PC-9 (cell line): ENCODE measurements around the gene PDE11A.

Source experiments
- EZH2 ChIP-seq: fragments of 200-600 bp; sonication (generic); IDR thresholded peaks from 2 replicates; pipeline ENCODE4 v1.8.0; 2017; ENCODE audit warnings: antibody characterized with exemption, low read depth
- TF ChIP-seq, protein P1 (sequence below): fragments of 200-600 bp; sonication (generic); conservative IDR thresholded peaks from 2 replicates; pipeline ENCODE4 v1.6.1; 2017; ENCODE audit warnings: mixed run types, antibody characterized with exemption, mild to moderate bottlenecking, moderate library complexity

DNA sequence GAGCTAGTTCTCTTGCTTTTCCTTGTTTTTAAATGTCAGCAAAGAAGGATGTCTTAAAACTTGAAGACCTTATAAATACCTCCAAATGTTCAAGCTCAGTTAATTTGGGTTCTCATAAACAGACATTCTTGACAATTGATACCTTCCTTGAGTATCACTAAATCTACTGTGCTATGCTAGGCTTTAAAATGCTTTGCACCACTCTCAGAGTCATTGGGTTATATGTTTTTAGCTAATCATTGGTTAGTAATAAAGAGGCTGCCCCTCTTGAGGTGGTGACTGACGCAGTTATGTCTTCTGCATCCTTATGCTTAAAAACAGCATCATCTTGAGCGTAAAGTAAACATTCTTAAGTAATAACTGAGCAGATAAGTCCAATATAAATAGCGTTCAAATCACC is 404.0 kb downstream of the PDE11A start:
- TF ChIP-seq, protein P1, sequence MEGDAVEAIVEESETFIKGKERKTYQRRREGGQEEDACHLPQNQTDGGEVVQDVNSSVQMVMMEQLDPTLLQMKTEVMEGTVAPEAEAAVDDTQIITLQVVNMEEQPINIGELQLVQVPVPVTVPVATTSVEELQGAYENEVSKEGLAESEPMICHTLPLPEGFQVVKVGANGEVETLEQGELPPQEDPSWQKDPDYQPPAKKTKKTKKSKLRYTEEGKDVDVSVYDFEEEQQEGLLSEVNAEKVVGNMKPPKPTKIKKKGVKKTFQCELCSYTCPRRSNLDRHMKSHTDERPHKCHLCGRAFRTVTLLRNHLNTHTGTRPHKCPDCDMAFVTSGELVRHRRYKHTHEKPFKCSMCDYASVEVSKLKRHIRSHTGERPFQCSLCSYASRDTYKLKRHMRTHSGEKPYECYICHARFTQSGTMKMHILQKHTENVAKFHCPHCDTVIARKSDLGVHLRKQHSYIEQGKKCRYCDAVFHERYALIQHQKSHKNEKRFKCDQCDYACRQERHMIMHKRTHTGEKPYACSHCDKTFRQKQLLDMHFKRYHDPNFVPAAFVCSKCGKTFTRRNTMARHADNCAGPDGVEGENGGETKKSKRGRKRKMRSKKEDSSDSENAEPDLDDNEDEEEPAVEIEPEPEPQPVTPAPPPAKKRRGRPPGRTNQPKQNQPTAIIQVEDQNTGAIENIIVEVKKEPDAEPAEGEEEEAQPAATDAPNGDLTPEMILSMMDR, result no peak
- no peak for TF ChIP-seq EZH2
